ENCODE measurements around the gene EPHB1.
"Not testable (repeated sequence)": the region's sequence is repeated elsewhere in the genome, so short reads cannot be mapped to it uniquely, and the experiment has no call there.

EPHB1 gene

DNA sequence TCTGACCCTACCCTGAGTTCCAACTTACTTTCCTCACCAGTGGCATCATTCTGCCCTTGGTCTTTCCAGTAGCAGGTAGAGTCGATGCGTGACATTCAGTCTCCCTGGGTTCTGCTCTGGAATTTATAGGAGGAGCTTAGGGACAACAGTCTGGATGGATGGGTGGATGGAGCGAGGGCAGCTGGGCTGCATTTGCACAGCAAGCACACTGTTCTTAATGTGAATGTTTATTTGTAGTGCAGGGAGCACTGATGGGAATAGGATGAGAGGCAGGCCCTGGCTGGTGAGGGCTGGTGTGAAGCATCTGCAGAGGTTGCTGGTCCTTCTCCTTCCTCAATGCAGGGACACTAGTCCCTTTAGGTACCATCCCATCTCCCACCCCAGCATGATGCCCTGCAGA is 176.2 kb downstream of the EPHB1 start:
- no peak for DNase-seq (ENCODE audit: low spot score)
- TF ChIP-seq, protein P1, sequence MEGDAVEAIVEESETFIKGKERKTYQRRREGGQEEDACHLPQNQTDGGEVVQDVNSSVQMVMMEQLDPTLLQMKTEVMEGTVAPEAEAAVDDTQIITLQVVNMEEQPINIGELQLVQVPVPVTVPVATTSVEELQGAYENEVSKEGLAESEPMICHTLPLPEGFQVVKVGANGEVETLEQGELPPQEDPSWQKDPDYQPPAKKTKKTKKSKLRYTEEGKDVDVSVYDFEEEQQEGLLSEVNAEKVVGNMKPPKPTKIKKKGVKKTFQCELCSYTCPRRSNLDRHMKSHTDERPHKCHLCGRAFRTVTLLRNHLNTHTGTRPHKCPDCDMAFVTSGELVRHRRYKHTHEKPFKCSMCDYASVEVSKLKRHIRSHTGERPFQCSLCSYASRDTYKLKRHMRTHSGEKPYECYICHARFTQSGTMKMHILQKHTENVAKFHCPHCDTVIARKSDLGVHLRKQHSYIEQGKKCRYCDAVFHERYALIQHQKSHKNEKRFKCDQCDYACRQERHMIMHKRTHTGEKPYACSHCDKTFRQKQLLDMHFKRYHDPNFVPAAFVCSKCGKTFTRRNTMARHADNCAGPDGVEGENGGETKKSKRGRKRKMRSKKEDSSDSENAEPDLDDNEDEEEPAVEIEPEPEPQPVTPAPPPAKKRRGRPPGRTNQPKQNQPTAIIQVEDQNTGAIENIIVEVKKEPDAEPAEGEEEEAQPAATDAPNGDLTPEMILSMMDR (IDR thresholded peaks at IDR 0.05; ENCODE audit: extremely low read depth, missing control alignments) = no peak

DNA sequence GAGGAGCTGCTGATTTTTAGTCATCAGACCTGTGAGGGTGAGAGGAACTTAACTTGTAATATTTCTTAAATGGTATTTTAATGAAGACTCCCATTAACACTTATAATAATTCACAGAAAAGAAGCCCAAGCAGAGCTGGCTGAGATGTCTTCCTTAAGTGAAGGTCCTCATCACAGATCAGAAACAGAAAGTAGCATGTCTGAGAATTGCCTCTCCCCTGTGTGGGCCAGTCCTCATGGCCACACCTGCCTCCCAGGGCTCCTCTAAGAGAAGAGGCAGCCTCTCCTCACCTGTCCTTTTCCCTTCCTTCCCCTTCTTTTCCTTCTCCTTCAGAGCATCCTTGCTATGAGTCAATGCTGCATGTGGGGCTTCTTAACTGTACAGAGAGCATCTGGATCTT is 176.8 kb downstream of the EPHB1 start:
- not testable (repeated sequence) for DNase-seq (ENCODE audit: low spot score)

- TF ChIP-seq, protein P1 (IDR thresholded peaks at IDR 0.05; ENCODE audit: extremely low read depth, missing control alignments) = no peak
- DNase-seq (ENCODE audit: low spot score) = no peak
Measured at GRCh38 chr3:134972836-134973455, 177.9 kb downstream of the EPHB1 start.

DNA sequence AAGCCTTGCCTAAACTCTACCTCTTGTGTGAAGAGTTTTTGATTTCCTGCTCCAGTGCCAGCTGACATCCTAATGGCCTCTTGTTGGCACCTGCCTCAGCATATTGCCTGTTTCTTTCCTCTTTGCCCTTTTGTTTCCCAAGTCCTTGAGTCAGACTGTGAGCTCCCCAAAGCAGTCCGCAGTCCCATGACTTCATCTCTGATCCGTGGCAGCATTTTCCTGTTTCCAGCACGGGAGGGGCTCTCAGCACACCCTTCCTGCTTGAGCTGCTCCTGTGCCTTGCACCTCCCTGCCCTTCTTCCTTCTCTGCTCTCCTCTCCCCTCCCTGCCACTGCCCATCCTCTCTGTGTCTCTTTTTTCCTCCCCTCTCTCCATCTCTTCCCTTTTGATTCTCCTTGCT is 179.6 kb downstream of the EPHB1 start:
- TF ChIP-seq, protein P1 (IDR thresholded peaks at IDR 0.05; ENCODE audit: extremely low read depth, missing control alignments) = no peak

DNA sequence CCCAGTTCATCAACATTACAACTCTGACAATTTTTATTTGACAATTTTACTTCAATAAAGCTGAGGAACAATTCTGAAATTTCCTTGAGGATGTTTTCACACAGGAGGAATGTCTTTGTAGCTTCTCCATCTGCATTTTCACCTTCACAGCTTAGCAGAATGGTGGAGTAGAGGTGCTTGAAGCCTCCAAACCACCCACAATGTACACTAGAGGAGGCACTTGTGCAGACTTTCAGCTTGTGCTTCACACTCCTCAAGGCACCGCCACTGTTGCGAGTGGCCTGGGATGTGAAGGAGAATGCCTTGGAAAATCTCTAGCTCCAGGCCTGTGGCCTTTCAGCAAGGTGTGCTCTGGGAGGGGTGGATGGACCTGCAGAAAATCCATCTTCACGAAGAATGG is 181.9 kb downstream of the EPHB1 start:
- no peak for DNase-seq (ENCODE audit: low spot score)
- TF ChIP-seq, protein P1 (IDR thresholded peaks at IDR 0.05; ENCODE audit: extremely low read depth, missing control alignments) = no peak

More for the DNA sequence above, 179.6 kb downstream of the EPHB1 start:
- no peak for DNase-seq (ENCODE audit: low spot score)

GRCh38 chr3:134978658-134979057 is 183.6 kb downstream of the EPHB1 start:
- TF ChIP-seq, protein P1 (IDR thresholded peaks at IDR 0.05; ENCODE audit: extremely low read depth, missing control alignments) = no peak
- no peak for DNase-seq (ENCODE audit: low spot score)

- no peak for DNase-seq (ENCODE audit: low spot score)
- TF ChIP-seq, protein P1 (IDR thresholded peaks at IDR 0.05; ENCODE audit: extremely low read depth, missing control alignments) = no peak
Measured at GRCh38 chr3:134985864-134986715, 191.0 kb downstream of the EPHB1 start.

Data from GM20000 (cell line).